Tibial nerve (tissue), 4 donors: ENCODE results near the gene USP34. TPM values are rescaled to one million over a fixed set of nuclear protein-coding genes. Genes with fewer than 3 reads are reported as not detected.
"Not testable (repeated sequence)": the region's sequence is repeated elsewhere in the genome, so short reads cannot be mapped to it uniquely, and the experiment has no call there.

Experiments
- DNase-seq, 2 donors: peaks; one replicate each; pipeline ENCODE4 v3.0.0-alpha.2; 2019; ENCODE audit warnings: low spot score in 2 of 2
- H3K27ac ChIP-seq, 4 donors: fragments of 200-600 bp; sonication (generic) in 3 of 4; one replicate each; pipeline ENCODE4 v1.5.1; 2017 to 2019; ENCODE audit warnings: mild to moderate bottlenecking in 1 of 4
- H3K27me3 ChIP-seq, 2 donors: fragments of 200-600 bp; sonication (generic) in 1 of 2; one replicate each; pipeline versions ENCODE4 v1.5.1 to v1.6.0; 2017 to 2019
- H3K36me3 ChIP-seq, 3 donors: fragments of 200-600 bp; sonication (generic); one replicate each; pipeline ENCODE4 v1.5.1; 2018 to 2019
- H3K4me1 ChIP-seq, 4 donors: fragments of 200-600 bp; sonication (generic) in 3 of 4; one replicate each; pipeline ENCODE4 v1.5.1; 2017 to 2019
- H3K4me3 ChIP-seq, 4 donors: fragments of 200-600 bp; sonication (generic) in 3 of 4; one replicate each; pipeline ENCODE4 v1.5.1; 2017 to 2019; ENCODE audit warnings: mild to moderate bottlenecking in 1 of 4, moderate library complexity in 1 of 4
- H3K9me3 ChIP-seq, 4 donors: fragments of 200-600 bp; sonication (generic) in 3 of 4; one replicate each; pipeline ENCODE4 v1.5.1; 2017 to 2019
- EP300 ChIP-seq, 2 donors: sonication (generic); formaldehyde crosslinking; IDR thresholded peaks; one replicate each; pipeline ENCODE4 v1.6.1; 2017; ENCODE audit warnings: antibody characterized with exemption in 2 of 2, mild to moderate bottlenecking in 1 of 2
- POLR2A ChIP-seq, 2 donors: fragments of 450-650 bp; IDR thresholded peaks; one replicate each; pipeline ENCODE4 v1.6.1; 2017; ENCODE audit warnings: antibody characterized with exemption in 2 of 2, mild to moderate bottlenecking in 2 of 2, moderate library complexity in 2 of 2
- WGBS, 2 donors: methylation state at CpG; one replicate each; pipeline ENCODE4 v1.1.5; 2018; 5-methylcytosine and 5-hydroxymethylcytosine counted together
- total RNA-seq, 4 donors: library from RNA; depleted of rRNA; stranded (reverse); fragments of >200 nt; gene quantifications; one replicate each; pipeline ENCODE4 v1.1.0, GENCODE V29; 2016
- TF ChIP-seq, protein P1 (sequence below), 5 experiments: fragments of 200-600 bp in 3 of 5; fragments of 450-650 bp in 2 of 5; sonication (generic) in 3 of 5; IDR thresholded peaks; one replicate each; pipeline ENCODE4 v1.5.1; 2016 to 2019; ENCODE audit warnings: antibody characterized with exemption in 5 of 5, mild to moderate bottlenecking in 3 of 5, moderate library complexity in 2 of 5

USP34 gene
- total RNA-seq, 4 donors from 2014 or later: 114 to 211 (median 148) TPM

DNA sequence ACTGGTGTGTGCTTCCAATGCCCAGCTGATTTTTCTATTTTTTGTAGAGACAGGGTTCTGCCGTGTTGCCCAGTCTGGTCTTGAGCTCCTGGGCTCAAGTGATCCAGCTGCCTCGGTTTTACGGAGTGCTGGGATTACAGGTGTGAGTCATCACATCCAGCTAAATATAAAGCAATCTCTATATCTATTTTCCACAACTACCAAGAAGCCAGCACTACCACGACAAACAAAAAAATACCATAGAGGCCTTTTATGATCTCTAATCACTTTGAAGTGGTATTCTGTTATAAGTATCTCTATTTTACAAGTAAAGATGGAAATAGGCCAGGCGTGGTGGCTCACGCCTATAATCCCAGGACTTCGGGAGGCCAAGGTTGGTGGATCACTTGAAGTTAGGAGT lies 274.2 kb downstream of the USP34 start:
- no peak overlapping the region for H3K27ac ChIP-seq
- no peaks in the 10 kb centered on the region for H3K9me3 ChIP-seq
- no peaks in the 10 kb centered on the region for H3K27me3 ChIP-seq
- WGBS, 2 donors: 94% methylated on average over 7 of the region's 7 CpGs
- H3K4me1 ChIP-seq: no peaks in the 10 kb centered on the region
- TF ChIP-seq EP300 (IDR thresholded peaks at IDR 0.05) (no peak), POLR2A (IDR thresholded peaks at IDR 0.05) (no peak)
- TF ChIP-seq, protein P1, sequence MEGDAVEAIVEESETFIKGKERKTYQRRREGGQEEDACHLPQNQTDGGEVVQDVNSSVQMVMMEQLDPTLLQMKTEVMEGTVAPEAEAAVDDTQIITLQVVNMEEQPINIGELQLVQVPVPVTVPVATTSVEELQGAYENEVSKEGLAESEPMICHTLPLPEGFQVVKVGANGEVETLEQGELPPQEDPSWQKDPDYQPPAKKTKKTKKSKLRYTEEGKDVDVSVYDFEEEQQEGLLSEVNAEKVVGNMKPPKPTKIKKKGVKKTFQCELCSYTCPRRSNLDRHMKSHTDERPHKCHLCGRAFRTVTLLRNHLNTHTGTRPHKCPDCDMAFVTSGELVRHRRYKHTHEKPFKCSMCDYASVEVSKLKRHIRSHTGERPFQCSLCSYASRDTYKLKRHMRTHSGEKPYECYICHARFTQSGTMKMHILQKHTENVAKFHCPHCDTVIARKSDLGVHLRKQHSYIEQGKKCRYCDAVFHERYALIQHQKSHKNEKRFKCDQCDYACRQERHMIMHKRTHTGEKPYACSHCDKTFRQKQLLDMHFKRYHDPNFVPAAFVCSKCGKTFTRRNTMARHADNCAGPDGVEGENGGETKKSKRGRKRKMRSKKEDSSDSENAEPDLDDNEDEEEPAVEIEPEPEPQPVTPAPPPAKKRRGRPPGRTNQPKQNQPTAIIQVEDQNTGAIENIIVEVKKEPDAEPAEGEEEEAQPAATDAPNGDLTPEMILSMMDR (IDR thresholded peaks at IDR 0.05): no peak
- no peak for DNase-seq
- no peak overlapping the region for H3K4me3 ChIP-seq
- H3K36me3 ChIP-seq: peaks cover 4 to 83% (median 6%) of the 10 kb centered on the region in 3 donors

DNA sequence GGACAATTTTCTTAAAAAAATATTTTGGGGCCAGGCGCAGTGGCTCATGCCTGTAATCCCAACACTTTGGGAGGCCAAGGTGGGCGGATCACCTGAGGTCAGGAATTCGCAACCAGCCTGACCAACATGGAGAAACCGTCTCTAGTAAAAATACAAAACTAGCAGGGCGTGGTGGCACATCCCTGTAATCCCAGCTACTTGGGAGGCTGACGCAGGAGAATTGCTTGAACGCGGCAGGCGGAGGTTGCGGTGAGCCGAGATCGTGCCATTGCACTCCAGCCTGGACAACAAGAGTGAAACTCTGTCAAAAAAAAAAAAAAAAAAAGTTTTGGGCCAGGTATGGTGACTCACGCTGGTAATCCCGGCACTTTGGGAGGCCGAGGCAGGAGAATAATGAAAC lies 276.2 kb downstream of the USP34 start:
- not testable (repeated sequence) for H3K4me3 ChIP-seq, DNase-seq, H3K4me1 ChIP-seq, H3K9me3 ChIP-seq, H3K27ac ChIP-seq, H3K27me3 ChIP-seq
- 87 to 90% methylated on average over 15 of the region's 15 CpGs for WGBS, 2 donors
- H3K36me3 ChIP-seq: peaks cover 3 to 83% (median 4%) of the 10 kb centered on the region in 3 donors

DNA sequence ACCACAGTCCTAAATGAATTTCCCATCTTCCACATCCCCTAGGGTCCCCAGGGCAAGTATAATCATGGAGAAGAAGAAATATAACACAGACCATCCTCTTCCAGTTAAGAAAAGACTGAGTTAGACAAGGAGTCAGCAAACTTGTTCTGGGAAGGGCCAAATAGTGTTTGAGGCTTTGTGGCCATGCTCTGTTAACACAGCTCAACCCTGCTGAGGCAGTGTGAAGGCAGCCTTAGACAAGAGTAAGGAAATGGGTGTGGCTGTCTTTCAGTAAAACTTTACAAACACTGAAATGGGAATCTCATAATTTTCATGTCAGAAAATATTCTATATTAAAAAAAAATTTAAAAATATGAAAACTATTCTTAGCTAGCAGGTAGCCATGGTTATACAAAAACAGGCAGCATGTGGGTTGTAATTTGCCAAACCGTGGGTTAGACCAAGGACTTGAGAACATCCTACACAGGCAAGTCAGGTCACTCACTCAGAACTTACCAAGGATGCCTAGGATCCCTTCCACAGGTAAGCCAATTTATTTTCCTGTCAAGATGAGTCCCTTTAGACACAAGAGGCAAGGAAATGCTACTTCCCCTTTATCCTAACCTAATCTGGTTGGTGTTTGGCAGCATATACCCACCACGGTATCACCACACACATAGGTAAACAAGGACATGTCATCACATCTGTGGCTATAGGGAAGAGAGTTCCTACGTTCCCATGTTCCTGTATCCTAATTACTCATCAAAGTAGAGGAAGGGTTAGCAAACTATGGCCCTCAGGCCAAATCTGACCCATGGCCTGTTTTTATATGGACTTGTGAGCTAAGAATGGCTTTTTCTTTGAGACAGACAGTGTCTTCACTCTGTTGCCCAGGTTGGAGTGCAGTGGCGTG lies 277.0 kb downstream of the USP34 start:
- Histone ChIP-seq H3K27ac (no peak overlapping the region), H3K4me1 (no peaks in the 10 kb centered on the region), H3K4me3 (no peak overlapping the region), H3K36me3 (peaks cover 3 to 83% (median 4%) of the 10 kb centered on the region in 3 donors), H3K9me3 (no peaks in the 10 kb centered on the region), H3K27me3 (no peaks in the 10 kb centered on the region)
- WGBS, 2 donors: 85% methylated on average over 4 of the region's 4 CpGs
- no peak for TF ChIP-seq EP300 (IDR thresholded peaks at IDR 0.05)
- DNase-seq: no peak

DNA sequence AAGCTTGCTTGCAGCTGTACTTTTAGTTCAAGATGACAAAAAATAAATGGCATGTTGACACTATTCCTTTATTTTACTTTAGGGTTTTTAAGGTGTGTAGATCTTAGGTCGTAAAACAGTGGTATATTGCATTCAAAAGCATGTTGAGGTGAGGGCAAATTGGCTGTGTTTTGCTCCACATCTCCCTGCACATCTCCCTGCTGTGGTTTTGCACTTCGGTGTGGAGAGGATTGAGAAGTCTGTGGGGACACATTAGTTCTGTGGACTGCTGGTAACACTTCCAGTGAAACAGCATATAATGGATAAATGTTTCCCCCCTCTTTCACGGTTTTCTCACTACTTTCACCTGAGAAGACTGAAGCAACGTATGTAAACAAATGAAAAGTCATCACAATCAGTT lies 283.8 kb downstream of the USP34 start:
- H3K4me1 ChIP-seq: peaks cover 0 to 9% (median 3%) of the 10 kb centered on the region in 4 donors
- peaks cover 2 to 98% (median 24%) of the 10 kb centered on the region in 3 donors for H3K36me3 ChIP-seq
- 76 to 84% methylated on average over 4 of the region's 4 CpGs for WGBS, 2 donors
- TF ChIP-seq POLR2A (IDR thresholded peaks at IDR 0.05): no peak
- no peak for TF ChIP-seq EP300 (IDR thresholded peaks at IDR 0.05)
- TF ChIP-seq, protein P1 (IDR thresholded peaks at IDR 0.05): no peak
- H3K9me3 ChIP-seq: no peaks in the 10 kb centered on the region
- no peak overlapping the region for H3K27ac ChIP-seq
- DNase-seq: no peak
- H3K27me3 ChIP-seq: no peaks in the 10 kb centered on the region
- H3K4me3 ChIP-seq: no peak overlapping the region

DNA sequence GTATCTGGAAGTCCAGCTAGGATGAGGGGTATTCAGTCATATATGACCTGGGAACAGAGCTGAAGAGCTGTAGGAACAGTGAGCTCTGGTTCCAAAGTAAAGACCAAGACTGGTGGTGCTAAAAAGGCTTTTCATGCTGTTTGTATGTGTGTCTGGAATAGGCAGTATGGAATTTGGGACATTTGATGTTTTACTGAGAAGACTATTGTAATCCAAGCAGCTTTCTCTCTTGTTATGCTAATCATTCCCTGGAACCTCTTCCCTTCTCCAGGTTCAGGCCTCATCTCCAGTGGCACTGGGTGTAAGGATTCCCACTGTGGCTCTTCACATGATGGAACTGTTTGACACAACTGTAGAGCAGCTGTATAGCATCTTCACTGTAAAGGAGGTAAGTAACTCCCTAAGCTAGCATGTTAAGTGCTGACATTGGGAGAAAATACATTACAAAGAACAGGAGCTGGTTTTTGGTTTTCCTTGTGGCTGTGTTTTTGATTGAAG lies 285.6 kb downstream of the USP34 start:
- Histone ChIP-seq H3K4me1 (peaks cover 0 to 27% (median 13%) of the 10 kb centered on the region in 4 donors), H3K4me3 (no peak overlapping the region), H3K36me3 (peaks cover 2 to 100% (median 24%) of the 10 kb centered on the region in 3 donors), H3K27ac (no peak overlapping the region), H3K9me3 (no peaks in the 10 kb centered on the region), H3K27me3 (no peaks in the 10 kb centered on the region)
- DNase-seq: no peak
- TF ChIP-seq POLR2A (IDR thresholded peaks at IDR 0.05) (no peak), EP300 (IDR thresholded peaks at IDR 0.05) (no peak)
- TF ChIP-seq, protein P1 (IDR thresholded peaks at IDR 0.05): no peak

DNA sequence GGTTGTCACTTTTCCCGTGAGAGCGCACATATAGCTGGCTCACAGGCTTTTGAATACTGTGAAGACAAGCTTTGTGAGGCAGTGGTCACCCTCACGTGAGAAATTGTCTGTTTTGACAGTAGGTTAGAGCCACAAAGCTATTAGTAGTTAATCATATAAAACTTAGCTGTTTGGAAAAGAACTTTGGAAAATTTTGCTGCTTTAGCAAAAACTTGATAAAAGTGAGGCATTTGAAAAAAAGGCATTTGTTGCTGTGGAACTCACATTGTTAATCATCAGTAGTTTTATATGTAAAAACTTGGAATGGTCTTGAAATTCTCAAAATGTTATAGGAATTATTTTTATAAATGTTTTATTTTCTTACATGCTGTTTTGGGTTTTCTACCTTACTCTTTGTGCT lies 286.6 kb downstream of the USP34 start:
- 86 to 91% methylated on average over 3 of the region's 3 CpGs for WGBS, 2 donors
- peaks cover 2 to 94% (median 24%) of the 10 kb centered on the region in 3 donors for H3K36me3 ChIP-seq
- TF ChIP-seq, protein P1 (IDR thresholded peaks at IDR 0.05): no peak
- TF ChIP-seq POLR2A (IDR thresholded peaks at IDR 0.05) (no peak), EP300 (IDR thresholded peaks at IDR 0.05) (no peak)

More for the DNA sequence above, 286.6 kb downstream of the USP34 start:
- Histone ChIP-seq H3K27ac (no peak overlapping the region), H3K9me3 (no peaks in the 10 kb centered on the region), H3K27me3 (no peaks in the 10 kb centered on the region), H3K4me1 (peaks cover 0 to 37% (median 23%) of the 10 kb centered on the region in 4 donors), H3K4me3 (no peak overlapping the region)
- DNase-seq: no peak
